ENCODE data around the gene NUP210. TPM values are rescaled to one million over a fixed set of nuclear protein-coding genes. Genes with fewer than 3 reads are reported as not detected.

The NUP210 gene
- total RNA-seq, 1 experiment from 2014 or later = 64.0 TPM

Other genes starting within 250 kb of the NUP210 start
- 21.8 and 24.2 TPM in 2 replicates for gene HDAC11, start 60.0 kb upstream of the NUP210 start, total RNA-seq (2014; rRNA removed)
- 0.11 and 2.1 TPM in 2 replicates for gene FBLN2, start 128.8 kb upstream of the NUP210 start, total RNA-seq (2014; rRNA removed)